ENCODE measurements around the gene ARHGAP24. TPM values are rescaled to one million over a fixed set of nuclear protein-coding genes. Genes with fewer than 3 reads are reported as not detected.

ARHGAP24 gene
- total RNA-seq, 1 donor from 2014 or later, result 61.1 TPM

DNA sequence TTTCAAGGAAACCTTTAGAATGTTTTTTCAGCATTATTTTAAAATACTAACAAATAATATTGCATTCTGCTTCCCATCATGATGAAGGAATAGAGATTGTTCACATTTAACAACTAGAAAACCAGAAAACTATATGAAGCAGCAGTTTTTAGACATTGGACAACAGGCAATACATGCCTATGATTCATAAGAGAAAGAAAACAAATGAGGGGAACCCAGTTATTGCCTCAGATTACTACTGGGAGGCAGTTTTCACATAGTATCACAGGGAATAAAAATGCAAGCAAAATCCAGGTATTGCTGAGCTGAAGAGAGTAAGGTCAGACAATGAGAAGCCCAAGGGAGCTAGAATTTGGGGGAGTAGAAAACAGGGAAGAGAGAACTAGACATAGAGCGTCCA is 511.3 kb downstream of the ARHGAP24 start:
- Histone ChIP-seq H3K4me1 (ENCODE audit: control insufficient read depth in 3 of 3, insufficient read depth in 3 of 3, low read length in 3 of 3) (no peaks in the 10 kb centered on the region), H3K36me3 (ENCODE audit: control insufficient read depth in 3 of 3, insufficient read depth in 3 of 3, low read length in 3 of 3) (peaks cover 0 to 2% (median 0%) of the 10 kb centered on the region in 3 donors), H3K27ac (ENCODE audit: low read depth, low read length) (no peak overlapping the region), H3K27me3 (ENCODE audit: control insufficient read depth in 3 of 3, insufficient read depth in 3 of 3, low read length in 3 of 3) (no peaks in the 10 kb centered on the region), H3K4me3 (ENCODE audit: low read length in 3 of 3) (no peak overlapping the region), H3K9me3 (ENCODE audit: control insufficient read depth in 3 of 3, low read length in 3 of 3) (no peaks in the 10 kb centered on the region), H3K9ac (ENCODE audit: low read depth in 1 of 3, low read length in 3 of 3) (no peak overlapping the region)

- no peak overlapping the region for H3K4me3 ChIP-seq (ENCODE audit: low read length in 3 of 3)
- no peaks in the 10 kb centered on the region for H3K4me1 ChIP-seq (ENCODE audit: control insufficient read depth in 3 of 3, insufficient read depth in 3 of 3, low read length in 3 of 3)
- no peak overlapping the region for H3K9ac ChIP-seq (ENCODE audit: low read depth in 1 of 3, low read length in 3 of 3)
- H3K27ac ChIP-seq (ENCODE audit: low read depth, low read length), result no peak overlapping the region
- H3K27me3 ChIP-seq (ENCODE audit: control insufficient read depth in 3 of 3, insufficient read depth in 3 of 3, low read length in 3 of 3), result no peaks in the 10 kb centered on the region
- peaks cover 8 to 17% (median 11%) of the 10 kb centered on the region in 3 donors for H3K36me3 ChIP-seq (ENCODE audit: control insufficient read depth in 3 of 3, insufficient read depth in 3 of 3, low read length in 3 of 3)
- no peaks in the 10 kb centered on the region for H3K9me3 ChIP-seq (ENCODE audit: control insufficient read depth in 3 of 3, low read length in 3 of 3)
Measured at GRCh38 chr4:85993641-85994040, 518.7 kb downstream of the ARHGAP24 start.

GRCh38 chr4:85994576-85994975 is 519.6 kb downstream of the ARHGAP24 start:
- Histone ChIP-seq H3K27me3 (ENCODE audit: control insufficient read depth in 3 of 3, insufficient read depth in 3 of 3, low read length in 3 of 3) (no peaks in the 10 kb centered on the region), H3K4me1 (ENCODE audit: control insufficient read depth in 3 of 3, insufficient read depth in 3 of 3, low read length in 3 of 3) (no peaks in the 10 kb centered on the region), H3K9ac (ENCODE audit: low read depth in 1 of 3, low read length in 3 of 3) (no peak overlapping the region), H3K27ac (ENCODE audit: low read depth, low read length) (no peak overlapping the region), H3K4me3 (ENCODE audit: low read length in 3 of 3) (no peak overlapping the region), H3K36me3 (ENCODE audit: control insufficient read depth in 3 of 3, insufficient read depth in 3 of 3, low read length in 3 of 3) (peaks cover 8 to 17% (median 11%) of the 10 kb centered on the region in 3 donors), H3K9me3 (ENCODE audit: control insufficient read depth in 3 of 3, low read length in 3 of 3) (no peaks in the 10 kb centered on the region)

DNA sequence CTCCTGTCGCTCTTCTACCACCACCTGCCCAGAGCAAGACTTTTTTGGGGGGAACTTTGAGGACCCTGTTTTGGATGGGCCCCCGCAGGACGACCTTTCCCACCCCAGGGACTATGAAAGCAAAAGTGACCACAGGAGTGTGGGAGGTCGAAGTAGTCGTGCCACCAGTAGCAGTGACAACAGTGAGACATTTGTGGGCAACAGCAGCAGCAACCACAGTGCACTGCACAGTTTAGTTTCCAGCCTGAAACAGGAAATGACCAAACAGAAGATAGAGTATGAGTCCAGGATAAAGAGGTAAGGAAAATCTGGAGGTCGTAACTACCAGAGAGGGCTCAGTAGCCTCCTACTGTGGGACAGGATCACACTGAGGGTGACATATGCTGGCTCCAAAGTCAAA is 520.4 kb downstream of the ARHGAP24 start:
- H3K4me3 ChIP-seq (ENCODE audit: low read length in 3 of 3), result no peak overlapping the region
- no peak overlapping the region for H3K27ac ChIP-seq (ENCODE audit: low read depth, low read length)
- H3K9ac ChIP-seq (ENCODE audit: low read depth in 1 of 3, low read length in 3 of 3), result no peak overlapping the region
- H3K36me3 ChIP-seq (ENCODE audit: control insufficient read depth in 3 of 3, insufficient read depth in 3 of 3, low read length in 3 of 3), result peaks cover 8 to 17% (median 11%) of the 10 kb centered on the region in 3 donors
- H3K4me1 ChIP-seq (ENCODE audit: control insufficient read depth in 3 of 3, insufficient read depth in 3 of 3, low read length in 3 of 3), result no peaks in the 10 kb centered on the region
- no peaks in the 10 kb centered on the region for H3K9me3 ChIP-seq (ENCODE audit: control insufficient read depth in 3 of 3, low read length in 3 of 3)
- no peaks in the 10 kb centered on the region for H3K27me3 ChIP-seq (ENCODE audit: control insufficient read depth in 3 of 3, insufficient read depth in 3 of 3, low read length in 3 of 3)

DNA sequence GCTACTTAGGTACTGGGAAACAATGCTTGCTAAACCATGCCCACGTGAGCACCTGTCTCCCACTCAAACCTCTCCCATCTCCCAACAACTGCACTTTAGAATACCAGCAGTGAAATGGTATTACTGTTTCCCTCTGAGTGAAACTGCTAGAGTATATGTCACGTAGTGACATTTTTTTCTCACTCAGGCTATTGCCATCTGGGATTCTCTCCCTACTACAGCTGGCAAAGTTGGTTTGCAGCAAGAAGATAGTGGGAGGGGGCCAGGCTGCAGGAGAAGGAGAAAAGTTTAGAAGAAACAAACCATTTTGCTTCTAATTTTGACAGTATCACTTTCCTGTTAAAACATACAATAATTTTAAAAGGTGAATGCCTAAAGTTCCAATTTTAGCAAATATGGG is 526.6 kb downstream of the ARHGAP24 start:
- Histone ChIP-seq H3K4me1 (ENCODE audit: control insufficient read depth in 3 of 3, insufficient read depth in 3 of 3, low read length in 3 of 3) (no peaks in the 10 kb centered on the region), H3K4me3 (ENCODE audit: low read length in 3 of 3) (no peak overlapping the region), H3K9ac (ENCODE audit: low read depth in 1 of 3, low read length in 3 of 3) (no peak overlapping the region), H3K27ac (ENCODE audit: low read depth, low read length) (no peak overlapping the region), H3K9me3 (ENCODE audit: control insufficient read depth in 3 of 3, low read length in 3 of 3) (no peaks in the 10 kb centered on the region), H3K27me3 (ENCODE audit: control insufficient read depth in 3 of 3, insufficient read depth in 3 of 3, low read length in 3 of 3) (no peaks in the 10 kb centered on the region), H3K36me3 (ENCODE audit: control insufficient read depth in 3 of 3, insufficient read depth in 3 of 3, low read length in 3 of 3) (peaks cover 0 to 3% (median 2%) of the 10 kb centered on the region in 3 donors)

DNA sequence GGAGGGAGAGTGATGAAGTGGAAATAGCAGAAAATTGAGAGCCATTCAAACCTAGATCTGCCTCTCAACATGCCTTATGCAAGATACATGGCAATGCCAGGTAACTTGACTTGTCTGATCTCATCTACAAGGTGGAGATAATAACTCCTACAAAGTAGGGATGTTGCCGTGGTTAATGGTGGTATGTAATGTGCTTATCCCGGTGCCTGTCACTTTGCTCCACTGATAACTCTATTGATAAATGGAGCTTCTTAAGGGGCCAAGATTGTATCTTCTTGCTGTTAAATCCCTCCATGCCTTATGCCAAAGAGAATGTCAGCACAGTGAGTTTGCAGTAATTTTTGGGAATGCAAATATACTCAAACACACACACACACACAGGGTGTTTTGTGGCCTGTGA is 529.1 kb downstream of the ARHGAP24 start:
- Histone ChIP-seq H3K4me3 (ENCODE audit: low read length in 3 of 3) (no peak overlapping the region), H3K9ac (ENCODE audit: low read depth in 1 of 3, low read length in 3 of 3) (no peak overlapping the region), H3K9me3 (ENCODE audit: control insufficient read depth in 3 of 3, low read length in 3 of 3) (no peaks in the 10 kb centered on the region), H3K4me1 (ENCODE audit: control insufficient read depth in 3 of 3, insufficient read depth in 3 of 3, low read length in 3 of 3) (no peaks in the 10 kb centered on the region), H3K36me3 (ENCODE audit: control insufficient read depth in 3 of 3, insufficient read depth in 3 of 3, low read length in 3 of 3) (peaks cover 0 to 3% (median 0%) of the 10 kb centered on the region in 3 donors), H3K27me3 (ENCODE audit: control insufficient read depth in 3 of 3, insufficient read depth in 3 of 3, low read length in 3 of 3) (no peaks in the 10 kb centered on the region), H3K27ac (ENCODE audit: low read depth, low read length) (no peak overlapping the region)

- Histone ChIP-seq H3K4me1 (ENCODE audit: control insufficient read depth in 3 of 3, insufficient read depth in 3 of 3, low read length in 3 of 3) (no peaks in the 10 kb centered on the region), H3K9ac (ENCODE audit: low read depth in 1 of 3, low read length in 3 of 3) (no peak overlapping the region), H3K36me3 (ENCODE audit: control insufficient read depth in 3 of 3, insufficient read depth in 3 of 3, low read length in 3 of 3) (peaks cover 0 to 3% (median 0%) of the 10 kb centered on the region in 3 donors), H3K27me3 (ENCODE audit: control insufficient read depth in 3 of 3, insufficient read depth in 3 of 3, low read length in 3 of 3) (no peaks in the 10 kb centered on the region), H3K4me3 (ENCODE audit: low read length in 3 of 3) (no peak overlapping the region), H3K9me3 (ENCODE audit: control insufficient read depth in 3 of 3, low read length in 3 of 3) (no peaks in the 10 kb centered on the region), H3K27ac (ENCODE audit: low read depth, low read length) (no peak overlapping the region)
Measured at GRCh38 chr4:86006057-86006456, 531.1 kb downstream of the ARHGAP24 start.

DNA sequence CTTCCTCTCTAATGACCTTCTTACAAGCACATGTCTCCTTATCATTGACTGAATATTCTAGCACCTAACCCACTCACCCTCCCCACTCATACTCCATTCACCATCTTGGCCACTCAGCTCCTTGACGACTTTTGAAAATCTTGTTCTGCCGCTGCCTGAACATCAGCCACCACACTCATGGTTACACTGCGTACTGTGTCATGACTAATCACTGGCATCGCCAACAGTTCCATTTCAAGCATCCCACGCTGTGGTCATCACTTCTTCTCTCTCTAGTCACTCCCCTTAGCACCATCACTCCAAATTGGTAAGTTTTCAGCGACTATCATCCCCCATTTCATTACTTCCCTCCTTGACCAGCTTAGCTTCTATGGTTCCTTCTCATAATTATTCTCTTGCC is 532.1 kb downstream of the ARHGAP24 start:
- Histone ChIP-seq H3K4me3 (ENCODE audit: low read length in 3 of 3) (no peak overlapping the region), H3K27ac (ENCODE audit: low read depth, low read length) (no peak overlapping the region), H3K27me3 (ENCODE audit: control insufficient read depth in 3 of 3, insufficient read depth in 3 of 3, low read length in 3 of 3) (no peaks in the 10 kb centered on the region), H3K36me3 (ENCODE audit: control insufficient read depth in 3 of 3, insufficient read depth in 3 of 3, low read length in 3 of 3) (peaks cover 0 to 3% (median 0%) of the 10 kb centered on the region in 3 donors), H3K9ac (ENCODE audit: low read depth in 1 of 3, low read length in 3 of 3) (no peak overlapping the region), H3K4me1 (ENCODE audit: control insufficient read depth in 3 of 3, insufficient read depth in 3 of 3, low read length in 3 of 3) (no peaks in the 10 kb centered on the region), H3K9me3 (ENCODE audit: control insufficient read depth in 3 of 3, low read length in 3 of 3) (no peaks in the 10 kb centered on the region)

DNA sequence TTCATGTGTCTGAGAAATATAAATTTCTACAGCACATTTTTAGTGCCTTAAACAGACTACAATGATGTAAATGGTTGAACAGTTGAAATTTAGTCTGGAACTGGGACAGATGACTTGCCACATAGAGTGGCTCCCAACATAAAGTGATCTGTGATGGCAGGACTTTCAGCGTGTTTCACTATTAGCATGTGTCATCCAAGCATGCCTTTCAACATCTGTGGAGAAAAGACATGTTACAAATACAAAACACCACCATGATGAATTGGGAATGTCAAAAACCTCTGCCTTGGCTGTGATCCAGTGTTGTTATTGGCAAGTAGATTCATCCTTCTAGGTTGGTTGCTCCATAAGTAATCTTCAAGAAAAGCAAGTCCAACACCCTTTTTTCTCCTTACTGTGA is 536.2 kb downstream of the ARHGAP24 start:
- H3K4me3 ChIP-seq (ENCODE audit: low read length in 3 of 3), result no peak overlapping the region
- no peaks in the 10 kb centered on the region for H3K36me3 ChIP-seq (ENCODE audit: control insufficient read depth in 3 of 3, insufficient read depth in 3 of 3, low read length in 3 of 3)
- H3K27me3 ChIP-seq (ENCODE audit: control insufficient read depth in 3 of 3, insufficient read depth in 3 of 3, low read length in 3 of 3), result no peaks in the 10 kb centered on the region
- H3K27ac ChIP-seq (ENCODE audit: low read depth, low read length), result no peak overlapping the region
- no peak overlapping the region for H3K9ac ChIP-seq (ENCODE audit: low read depth in 1 of 3, low read length in 3 of 3)
- H3K4me1 ChIP-seq (ENCODE audit: control insufficient read depth in 3 of 3, insufficient read depth in 3 of 3, low read length in 3 of 3), result no peaks in the 10 kb centered on the region
- no peaks in the 10 kb centered on the region for H3K9me3 ChIP-seq (ENCODE audit: control insufficient read depth in 3 of 3, low read length in 3 of 3)

GRCh38 chr4:86013621-86014020 is 538.7 kb downstream of the ARHGAP24 start:
- no peaks in the 10 kb centered on the region for H3K27me3 ChIP-seq (ENCODE audit: control insufficient read depth in 3 of 3, insufficient read depth in 3 of 3, low read length in 3 of 3)
- H3K4me3 ChIP-seq (ENCODE audit: low read length in 3 of 3), result no peak overlapping the region
- H3K36me3 ChIP-seq (ENCODE audit: control insufficient read depth in 3 of 3, insufficient read depth in 3 of 3, low read length in 3 of 3), result no peaks in the 10 kb centered on the region

DNA sequence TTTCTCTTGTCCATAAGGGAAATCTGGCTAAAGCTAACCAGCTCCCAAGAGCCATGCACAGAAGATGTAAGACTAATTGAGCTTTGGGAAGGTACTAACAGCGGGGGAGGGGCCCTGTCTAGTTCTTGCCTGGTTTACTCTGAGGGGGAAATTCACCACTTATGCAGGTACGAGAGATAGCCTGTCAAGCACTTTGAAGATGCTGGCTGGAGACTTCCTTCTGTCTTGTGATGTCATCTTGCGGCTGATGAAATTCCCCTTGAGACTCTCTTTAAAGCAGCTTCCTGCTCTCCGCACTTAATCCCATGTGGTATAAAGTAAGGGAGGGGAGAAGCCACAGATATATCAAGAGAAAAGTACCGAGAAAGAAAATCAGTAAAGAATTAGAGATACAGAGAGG is 539.6 kb downstream of the ARHGAP24 start:
- no peak overlapping the region for H3K4me3 ChIP-seq (ENCODE audit: low read length in 3 of 3)
- no peak overlapping the region for H3K27ac ChIP-seq (ENCODE audit: low read depth, low read length)
- no peaks in the 10 kb centered on the region for H3K9me3 ChIP-seq (ENCODE audit: control insufficient read depth in 3 of 3, low read length in 3 of 3)
- H3K4me1 ChIP-seq (ENCODE audit: control insufficient read depth in 3 of 3, insufficient read depth in 3 of 3, low read length in 3 of 3), result no peaks in the 10 kb centered on the region
- H3K9ac ChIP-seq (ENCODE audit: low read depth in 1 of 3, low read length in 3 of 3), result no peak overlapping the region
- H3K27me3 ChIP-seq (ENCODE audit: control insufficient read depth in 3 of 3, insufficient read depth in 3 of 3, low read length in 3 of 3), result no peaks in the 10 kb centered on the region
- no peaks in the 10 kb centered on the region for H3K36me3 ChIP-seq (ENCODE audit: control insufficient read depth in 3 of 3, insufficient read depth in 3 of 3, low read length in 3 of 3)

More at GRCh38 chr4:86013621-86014020, 538.7 kb downstream of the ARHGAP24 start:
- H3K4me1 ChIP-seq (ENCODE audit: control insufficient read depth in 3 of 3, insufficient read depth in 3 of 3, low read length in 3 of 3), result no peaks in the 10 kb centered on the region
- no peak overlapping the region for H3K27ac ChIP-seq (ENCODE audit: low read depth, low read length)
- H3K9me3 ChIP-seq (ENCODE audit: control insufficient read depth in 3 of 3, low read length in 3 of 3), result no peaks in the 10 kb centered on the region
- no peak overlapping the region for H3K9ac ChIP-seq (ENCODE audit: low read depth in 1 of 3, low read length in 3 of 3)
